ENCODE measurements around the gene ARHGAP4.

Gene ARHGAP4

DNA sequence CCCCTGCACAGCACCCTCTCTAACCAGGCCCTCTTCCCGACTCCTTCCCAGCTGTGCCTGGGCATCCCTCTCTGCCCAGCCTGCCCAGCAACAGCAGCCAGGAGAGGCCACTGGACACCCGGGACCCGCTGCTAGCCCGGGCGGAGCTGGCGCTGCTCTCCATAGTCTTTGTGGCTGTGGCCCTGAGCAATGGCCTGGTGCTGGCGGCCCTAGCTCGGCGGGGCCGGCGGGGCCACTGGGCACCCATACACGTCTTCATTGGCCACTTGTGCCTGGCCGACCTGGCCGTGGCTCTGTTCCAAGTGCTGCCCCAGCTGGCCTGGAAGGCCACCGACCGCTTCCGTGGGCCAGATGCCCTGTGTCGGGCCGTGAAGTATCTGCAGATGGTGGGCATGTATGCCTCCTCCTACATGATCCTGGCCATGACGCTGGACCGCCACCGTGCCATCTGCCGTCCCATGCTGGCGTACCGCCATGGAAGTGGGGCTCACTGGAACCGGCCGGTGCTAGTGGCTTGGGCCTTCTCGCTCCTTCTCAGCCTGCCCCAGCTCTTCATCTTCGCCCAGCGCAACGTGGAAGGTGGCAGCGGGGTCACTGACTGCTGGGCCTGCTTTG is 20.5 kb downstream of the ARHGAP4 start:
- ChIA-PET POLR2A (ENCODE audit: low non-redundant PET) (no interaction called here), CTCF (no interaction called here)
- TF ChIP-seq, protein P1, sequence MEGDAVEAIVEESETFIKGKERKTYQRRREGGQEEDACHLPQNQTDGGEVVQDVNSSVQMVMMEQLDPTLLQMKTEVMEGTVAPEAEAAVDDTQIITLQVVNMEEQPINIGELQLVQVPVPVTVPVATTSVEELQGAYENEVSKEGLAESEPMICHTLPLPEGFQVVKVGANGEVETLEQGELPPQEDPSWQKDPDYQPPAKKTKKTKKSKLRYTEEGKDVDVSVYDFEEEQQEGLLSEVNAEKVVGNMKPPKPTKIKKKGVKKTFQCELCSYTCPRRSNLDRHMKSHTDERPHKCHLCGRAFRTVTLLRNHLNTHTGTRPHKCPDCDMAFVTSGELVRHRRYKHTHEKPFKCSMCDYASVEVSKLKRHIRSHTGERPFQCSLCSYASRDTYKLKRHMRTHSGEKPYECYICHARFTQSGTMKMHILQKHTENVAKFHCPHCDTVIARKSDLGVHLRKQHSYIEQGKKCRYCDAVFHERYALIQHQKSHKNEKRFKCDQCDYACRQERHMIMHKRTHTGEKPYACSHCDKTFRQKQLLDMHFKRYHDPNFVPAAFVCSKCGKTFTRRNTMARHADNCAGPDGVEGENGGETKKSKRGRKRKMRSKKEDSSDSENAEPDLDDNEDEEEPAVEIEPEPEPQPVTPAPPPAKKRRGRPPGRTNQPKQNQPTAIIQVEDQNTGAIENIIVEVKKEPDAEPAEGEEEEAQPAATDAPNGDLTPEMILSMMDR (conservative IDR thresholded peaks at IDR 0.05; ENCODE audit: low read depth): no peak
- no peak for DNase-seq (ENCODE audit: low spot score)
- H3K27ac ChIP-seq: no peak overlapping the region

DNA sequence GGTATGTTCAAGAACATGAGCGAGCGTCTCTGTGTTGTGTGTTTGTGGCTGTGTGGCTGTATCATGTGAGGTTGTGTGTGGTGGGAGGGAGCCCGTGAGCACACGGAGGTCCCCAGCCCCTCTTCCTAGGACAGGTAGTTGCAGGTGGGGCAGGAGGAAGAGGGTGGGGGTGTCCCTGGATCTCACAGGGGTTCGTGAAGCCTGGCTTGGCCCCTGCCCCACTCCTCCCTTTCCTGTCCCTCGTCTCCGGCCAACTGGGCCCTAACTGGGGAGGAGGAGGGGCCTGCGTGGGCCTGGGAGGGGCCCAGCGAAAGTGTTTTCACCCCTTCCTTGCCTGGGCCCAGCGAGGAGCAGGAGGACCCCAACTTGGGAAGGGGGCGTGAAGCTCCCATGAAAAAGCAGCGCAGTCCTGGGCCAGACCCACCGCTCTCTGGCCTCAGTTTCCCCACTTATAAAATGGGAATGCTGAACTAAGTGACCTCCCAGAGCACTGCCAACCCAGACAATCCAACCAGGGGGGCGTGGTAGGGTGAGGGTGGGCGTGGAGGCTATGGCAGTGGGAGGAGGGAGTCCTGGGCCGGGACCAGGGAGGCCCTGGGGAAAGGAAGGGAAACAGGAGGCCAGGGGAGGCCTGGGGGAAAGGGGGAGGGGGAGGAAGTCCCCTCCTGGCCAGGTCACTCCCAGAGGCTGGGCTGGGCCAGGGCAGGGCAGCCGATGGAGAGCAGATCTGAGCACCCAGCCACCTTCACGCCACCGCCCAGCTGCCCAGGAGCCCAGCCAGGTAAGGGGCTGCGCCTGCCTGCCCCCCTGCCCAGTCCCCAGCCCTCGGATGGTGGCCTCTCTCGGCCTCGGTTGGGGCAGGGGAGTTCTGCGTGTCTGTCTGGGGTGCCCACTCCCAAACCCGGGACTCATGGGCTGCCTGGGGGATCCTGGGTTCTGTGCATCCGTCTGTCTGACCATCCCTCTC is 21.8 kb downstream of the ARHGAP4 start, which contains the start of gene AVPR2:
Gene AVPR2, plus strand, starts transcription at position 683 of the 967 bp plus-strand sequence. CDS start 473 bp downstream, outside the sequence.
- peak within 1 kb of the TSS; percentile 22 for H3K27ac ChIP-seq
- POLR2A ChIA-PET (ENCODE audit: low non-redundant PET): no interaction called here
- CTCF ChIA-PET: no interaction called here
- DNase-seq (ENCODE audit: low spot score): no peak
- TF ChIP-seq, protein P1 (conservative IDR thresholded peaks at IDR 0.05; ENCODE audit: low read depth): no peak

DNA sequence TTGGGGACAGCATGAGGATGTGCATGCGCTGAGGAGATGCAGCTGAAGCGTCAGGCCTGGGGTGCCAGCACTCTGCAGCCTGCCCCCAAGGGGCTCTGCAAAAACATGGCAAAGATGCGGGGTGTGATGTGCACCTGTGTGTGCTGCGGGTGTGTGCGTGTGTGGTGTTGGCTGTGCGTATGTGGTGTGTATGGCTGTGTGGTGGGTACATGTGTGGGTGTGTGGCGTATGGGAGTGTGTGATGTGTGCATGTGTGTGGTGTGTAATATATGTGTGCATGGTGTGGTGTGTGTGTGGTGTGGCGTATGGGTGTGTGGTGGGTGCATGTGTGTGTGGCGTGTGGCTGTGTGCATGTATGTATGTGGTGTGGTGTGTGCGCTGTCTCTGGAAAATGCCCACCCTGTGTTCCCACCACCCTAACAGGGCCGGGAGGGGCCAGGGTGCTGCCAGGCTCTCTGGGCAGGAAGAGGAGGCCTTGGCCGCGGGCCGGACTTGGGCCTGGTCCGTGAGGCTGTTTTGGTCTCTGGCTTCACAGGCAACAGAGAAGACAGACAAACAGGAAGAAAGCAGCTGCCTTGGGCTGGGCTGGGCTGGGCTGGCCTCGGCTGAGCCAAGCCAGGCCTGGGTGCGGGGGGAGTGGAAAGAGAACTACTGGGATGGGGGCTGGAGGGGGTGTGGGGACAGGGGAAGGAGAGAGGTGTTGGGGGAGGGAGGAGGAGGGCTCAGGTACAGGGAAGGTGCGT is 22.7 kb downstream of the ARHGAP4 start:
- CTCF ChIA-PET: no interaction called here
- TF ChIP-seq, protein P1 (conservative IDR thresholded peaks at IDR 0.05; ENCODE audit: low read depth): no peak
- peak overlapping the region; percentile 89 for H3K27ac ChIP-seq
- POLR2A ChIA-PET (ENCODE audit: low non-redundant PET): no interaction called here
- DNase-seq (ENCODE audit: low spot score): no peak

DNA sequence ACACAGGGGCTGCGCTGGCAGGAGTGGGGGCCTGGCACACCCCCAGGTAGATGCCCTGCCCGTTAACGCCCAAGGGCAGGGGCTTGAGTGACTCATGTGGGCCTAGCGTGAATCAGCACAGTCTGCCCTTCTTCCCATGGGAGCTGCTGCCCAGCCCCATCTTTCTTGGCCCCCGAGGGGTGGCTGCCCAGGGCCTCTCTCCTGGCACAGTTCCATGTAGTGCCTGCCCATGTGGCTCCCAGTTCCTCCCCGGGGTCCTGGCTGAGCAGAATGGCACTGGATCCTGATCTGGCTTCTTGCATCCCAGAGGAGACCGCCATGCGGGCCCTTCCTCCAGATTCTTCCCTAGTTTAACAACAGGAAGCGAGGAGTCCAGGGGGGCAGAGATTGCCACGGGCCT is 23.7 kb downstream of the ARHGAP4 start:
- CTCF ChIA-PET: no interaction called here
- no peak for DNase-seq (ENCODE audit: low spot score)

DNA sequence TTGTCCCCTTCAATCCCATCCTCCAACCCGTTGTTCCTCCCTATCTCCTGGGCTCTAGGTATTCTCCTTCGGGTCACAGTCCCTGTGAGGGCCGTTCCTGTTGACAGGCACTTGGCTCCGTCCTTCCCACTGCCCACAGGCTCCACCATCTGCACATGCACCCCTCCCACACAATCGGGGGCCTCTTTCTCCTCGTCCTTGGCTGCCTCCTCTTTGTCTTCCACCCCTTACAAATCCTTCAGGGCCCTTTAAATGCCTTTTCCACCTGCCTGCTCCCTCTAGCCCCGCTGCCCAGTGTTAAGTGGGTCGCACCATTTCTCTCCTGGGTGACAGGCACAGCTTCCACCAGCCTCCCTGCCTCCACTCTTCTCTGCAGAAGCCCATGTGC is 24.3 kb downstream of the ARHGAP4 start:
- TF ChIP-seq, protein P1 (conservative IDR thresholded peaks at IDR 0.05; ENCODE audit: low read depth): no peak
- no peak for DNase-seq (ENCODE audit: low spot score)
- ChIA-PET CTCF (interaction anchor here (1.0 kb wide), 1 partner anchor 21 kb away, joined by 3 read pairs; no protein-coding TSS in a partner anchor), POLR2A (ENCODE audit: low non-redundant PET) (no interaction called here)
- peak overlapping the region; percentile 89 for H3K27ac ChIP-seq

More for the DNA sequence above, 23.7 kb downstream of the ARHGAP4 start:
- peak overlapping the region; percentile 89 for H3K27ac ChIP-seq
- POLR2A ChIA-PET (ENCODE audit: low non-redundant PET): no interaction called here
- TF ChIP-seq, protein P1 (conservative IDR thresholded peaks at IDR 0.05; ENCODE audit: low read depth): no peak

All from RWPE1 (cell line).